ENCODE results near the gene CMTM8.
A peak's percentile ranks its signal among the peaks of the same experiment; 100 is the strongest.

The CMTM8 gene

GRCh38 chr3:32309654-32310242, 71.3 kb downstream of the CMTM8 start:
- no peak for DNase-seq (ENCODE audit: low read depth)

GRCh38 chr3:32310336-32310735, 71.9 kb downstream of the CMTM8 start:
- DNase-seq (ENCODE audit: low read depth) = no peak

DNA sequence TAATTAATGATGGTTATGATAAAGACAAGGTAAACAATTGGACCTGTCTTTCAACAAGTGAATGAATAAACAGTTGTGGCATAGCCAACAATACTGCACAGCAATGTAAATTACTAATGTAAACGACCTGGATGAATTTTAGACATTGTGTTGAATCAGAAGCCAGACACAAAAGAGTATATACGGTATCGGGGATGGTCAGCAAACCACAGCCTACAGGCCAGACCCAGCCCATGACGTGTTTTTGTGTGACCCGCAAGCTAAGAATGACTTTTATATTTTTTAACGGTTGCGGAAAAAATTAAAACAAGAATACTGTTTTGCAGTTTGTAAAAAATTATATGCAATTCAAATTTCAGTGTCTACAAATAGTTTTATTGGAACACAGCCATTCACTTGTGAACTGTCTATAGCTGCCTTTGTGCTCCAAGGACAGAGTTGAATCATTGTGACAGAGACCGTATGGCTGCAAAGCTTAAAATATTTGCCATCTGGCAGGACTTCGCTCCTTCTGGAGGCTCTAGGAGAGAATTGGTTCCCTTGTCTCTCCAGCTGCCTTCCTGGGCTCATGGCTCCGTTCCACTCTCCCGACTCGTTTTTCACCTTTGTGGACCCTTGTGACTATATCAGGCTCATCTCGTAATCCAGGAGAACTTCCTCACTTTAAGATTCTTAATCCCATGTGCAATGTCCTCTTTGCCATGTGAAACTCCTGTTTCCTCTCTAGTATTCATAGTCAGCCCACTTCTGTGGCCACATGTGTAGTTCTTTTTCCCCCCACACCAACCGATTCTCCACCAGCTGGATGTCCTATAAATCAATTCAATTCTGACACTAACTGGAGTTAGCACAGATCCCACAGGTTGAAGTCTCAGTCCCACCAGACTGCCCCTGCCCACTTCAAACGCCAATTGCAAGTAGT, 72.7 kb downstream of the CMTM8 start:
- DNase-seq (ENCODE audit: low read depth) = no peak

GRCh38 chr3:32312251-32312650, 73.8 kb downstream of the CMTM8 start:
- no peak for DNase-seq (ENCODE audit: low read depth)

DNA sequence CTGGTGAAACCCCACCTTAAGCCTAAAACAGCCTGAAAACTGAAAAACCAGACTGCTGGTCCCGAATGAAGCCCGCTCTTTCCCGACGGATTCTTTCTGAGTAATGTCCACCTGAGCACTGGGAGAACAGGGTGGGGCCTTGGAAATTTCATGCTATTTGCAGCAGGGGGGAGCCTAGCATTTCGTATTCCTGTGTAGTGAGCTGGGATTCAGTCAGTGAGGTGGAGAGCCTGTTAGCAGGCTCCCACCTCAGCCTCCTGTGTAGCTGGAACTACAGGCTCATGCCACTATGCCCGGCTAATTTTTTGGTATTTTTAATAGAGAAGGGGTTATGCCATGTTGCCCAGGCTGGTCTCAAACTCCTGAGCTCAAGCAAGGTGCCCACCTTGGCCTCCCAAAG, 74.7 kb downstream of the CMTM8 start:
- DNase-seq (ENCODE audit: low read depth) = no peak

DNA sequence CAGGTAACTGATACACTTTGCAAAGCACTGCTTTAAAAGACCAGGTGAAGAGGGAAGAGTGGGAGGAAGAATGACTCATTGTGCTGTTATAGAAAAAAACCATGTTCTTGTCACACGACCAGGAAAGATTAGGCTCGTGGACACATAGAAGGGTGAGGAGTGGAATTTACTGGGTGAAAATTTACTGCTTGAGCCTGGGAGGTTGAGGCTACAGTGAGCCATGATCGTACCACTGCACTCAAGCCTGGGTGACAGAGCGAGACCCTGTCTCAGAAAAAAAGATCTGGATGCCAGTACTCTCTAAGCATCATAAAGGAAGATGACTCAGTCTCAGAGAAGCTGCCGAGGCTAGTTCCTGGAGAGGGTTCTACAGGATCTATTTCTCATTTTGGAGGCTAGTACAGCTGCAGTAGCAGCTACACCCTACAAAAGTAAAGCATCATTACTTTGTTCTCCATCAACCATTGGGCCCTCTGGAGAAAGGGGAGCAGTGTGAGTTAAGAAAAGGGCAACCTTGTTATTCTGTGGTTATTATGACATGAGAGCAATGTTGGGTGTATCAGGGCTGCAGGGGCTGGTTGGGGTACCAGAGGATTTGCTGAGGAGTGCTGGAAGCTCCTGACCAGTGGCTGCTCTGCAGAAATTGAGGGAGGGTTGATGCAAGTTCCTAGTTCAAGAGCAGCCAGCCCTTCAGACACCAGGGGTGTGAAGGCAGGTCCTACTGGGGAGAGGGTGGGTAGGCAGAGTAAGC, 75.4 kb downstream of the CMTM8 start:
- DNase-seq (ENCODE audit: low read depth) = no peak

DNA sequence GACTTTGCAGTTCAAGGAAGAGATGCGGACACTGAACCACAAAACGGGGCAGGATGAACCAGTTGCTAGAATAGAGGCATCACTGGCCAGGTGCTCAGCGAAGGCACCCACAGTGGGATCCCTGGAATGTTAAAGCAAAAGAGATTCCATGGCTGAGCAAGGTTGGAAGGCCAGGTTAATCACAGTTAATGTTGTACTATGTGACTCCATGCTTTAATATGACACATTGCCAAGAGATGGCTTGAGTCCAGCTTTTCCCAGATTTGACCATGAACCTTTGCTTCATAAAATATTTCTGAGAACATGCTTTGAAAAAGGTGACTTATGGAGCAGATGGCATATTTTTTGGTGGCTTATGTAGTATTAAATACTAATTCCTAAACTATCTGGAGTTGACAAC, 77.0 kb downstream of the CMTM8 start:
- no peak for DNase-seq (ENCODE audit: low read depth)

DNA sequence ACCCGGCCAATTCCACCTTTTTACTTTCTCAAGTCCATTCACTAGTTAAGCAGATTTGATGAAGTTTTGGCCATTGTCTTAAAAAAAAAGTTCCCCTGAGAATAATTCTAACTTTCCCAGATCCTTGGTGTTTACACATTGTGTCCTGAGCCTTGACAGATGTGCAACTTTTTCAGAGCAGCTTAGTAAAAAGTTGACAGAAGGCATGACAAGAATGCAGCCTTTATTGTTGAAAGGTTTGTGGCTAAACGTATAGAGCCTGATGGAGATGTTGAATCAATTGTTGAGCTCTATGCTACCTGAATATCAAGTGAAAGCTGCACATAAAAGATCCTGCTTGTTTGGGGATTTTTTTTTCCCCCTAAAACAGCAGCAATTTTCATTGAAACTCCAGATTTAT, 77.8 kb downstream of the CMTM8 start:
- DNase-seq (ENCODE audit: low read depth) = no peak

- DNase-seq (ENCODE audit: low read depth) = no peak
Observed at GRCh38 chr3:32316976-32317375, 78.5 kb downstream of the CMTM8 start.

DNA sequence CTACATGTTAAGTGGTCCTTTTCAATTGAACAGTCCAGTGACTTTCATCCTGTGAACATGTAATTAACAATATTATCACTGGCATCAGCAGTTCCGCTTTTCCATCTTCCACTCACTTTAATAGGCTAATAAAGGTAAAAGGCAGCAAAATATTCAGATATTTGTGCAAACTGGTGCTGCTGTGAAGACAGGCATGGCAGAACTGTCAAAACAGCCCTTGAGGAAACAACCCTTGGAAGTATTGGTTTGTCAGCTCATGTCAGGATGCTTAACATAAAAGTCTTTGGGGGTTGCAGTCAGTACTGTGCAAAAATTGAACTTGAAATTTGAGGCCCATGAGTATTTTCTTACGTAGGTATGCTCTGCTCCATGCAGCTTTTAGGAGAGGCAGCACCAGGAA, 81.1 kb downstream of the CMTM8 start:
- DNase-seq (ENCODE audit: low read depth) = no peak

DNA sequence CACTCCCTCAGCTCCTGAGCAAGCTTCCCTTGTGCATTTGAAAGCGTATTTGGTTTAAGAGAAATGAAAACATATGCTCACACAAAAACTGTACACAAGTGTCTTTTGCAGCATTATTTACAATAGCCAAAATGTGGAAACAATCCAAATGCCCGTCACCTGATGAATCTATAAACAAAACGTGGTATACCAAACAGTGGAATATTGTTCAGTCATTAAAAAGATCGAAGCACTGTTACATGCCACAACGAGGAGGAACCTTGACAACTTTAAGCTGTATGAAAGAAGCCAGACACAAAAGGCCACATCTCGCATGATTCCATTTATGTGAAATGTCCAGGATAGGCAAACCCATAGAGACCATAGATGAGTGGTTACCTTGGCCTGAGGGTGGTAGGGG, 81.6 kb downstream of the CMTM8 start:
- no peak for DNase-seq (ENCODE audit: low read depth)

GRCh38 chr3:32321095-32321790, 82.8 kb downstream of the CMTM8 start:
- DNase-seq (ENCODE audit: low read depth) = no peak

DNA sequence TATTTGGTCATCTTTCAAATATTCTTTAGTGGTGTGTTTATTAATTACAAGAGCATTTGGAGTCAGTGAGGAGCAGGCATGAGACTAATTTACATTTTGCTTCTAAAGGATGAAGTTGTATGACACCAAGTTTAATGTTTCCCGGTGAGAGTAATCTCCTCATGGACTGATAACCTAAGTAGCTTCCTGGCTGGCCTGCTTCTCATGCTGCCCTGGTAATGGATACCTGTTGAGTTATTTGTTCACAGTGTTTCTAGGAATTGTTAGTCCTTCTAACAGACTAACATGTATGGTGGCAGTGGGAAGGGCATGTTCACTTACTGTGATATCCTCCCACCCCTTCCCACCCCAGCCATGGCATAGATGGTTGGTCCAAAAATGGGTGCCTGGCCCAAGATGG, 83.8 kb downstream of the CMTM8 start:
- DNase-seq (ENCODE audit: low read depth) = no peak

- no peak for DNase-seq (ENCODE audit: low read depth)
Observed at GRCh38 chr3:32323604-32324003, 85.1 kb downstream of the CMTM8 start.

DNA sequence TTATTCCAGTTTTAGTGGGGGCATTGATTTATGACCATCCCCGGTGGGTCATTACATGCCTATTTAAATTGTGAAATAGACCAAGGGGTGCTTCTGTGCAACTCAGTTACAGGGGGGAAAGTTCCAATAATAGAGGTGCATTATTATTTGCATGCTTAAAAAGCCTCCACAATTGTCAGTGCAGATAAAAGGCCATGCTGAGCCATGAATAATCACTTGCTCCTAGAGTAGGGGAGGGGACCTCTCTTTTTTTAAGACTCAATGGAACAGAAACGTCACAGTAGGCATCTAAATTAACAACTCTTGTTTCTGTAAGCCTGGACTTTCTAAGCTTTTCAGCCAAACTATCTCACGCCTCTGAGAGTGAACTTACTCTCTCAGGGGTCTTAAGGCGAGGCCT, 86.7 kb downstream of the CMTM8 start:
- no peak for DNase-seq (ENCODE audit: low read depth)

DNA sequence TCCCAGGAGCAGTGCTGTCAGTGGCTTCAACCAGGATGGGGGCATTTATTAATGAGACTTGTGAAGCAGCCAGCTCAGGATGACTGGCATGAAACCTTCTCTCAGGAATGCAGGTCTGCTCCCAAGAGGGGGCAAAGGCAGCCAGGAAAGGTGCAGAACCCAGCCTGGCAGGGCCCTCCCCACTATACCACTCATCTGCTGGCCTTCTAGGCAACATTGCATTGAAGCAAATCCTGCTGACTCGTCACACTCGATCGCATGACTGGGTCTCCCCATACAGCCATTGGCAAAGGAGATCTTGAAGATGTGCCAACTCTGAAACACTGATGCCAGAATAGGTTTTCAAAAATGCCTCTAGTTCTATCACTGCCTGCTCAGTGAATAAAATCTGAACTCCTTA, 87.4 kb downstream of the CMTM8 start:
- no peak for DNase-seq (ENCODE audit: low read depth)

DNA sequence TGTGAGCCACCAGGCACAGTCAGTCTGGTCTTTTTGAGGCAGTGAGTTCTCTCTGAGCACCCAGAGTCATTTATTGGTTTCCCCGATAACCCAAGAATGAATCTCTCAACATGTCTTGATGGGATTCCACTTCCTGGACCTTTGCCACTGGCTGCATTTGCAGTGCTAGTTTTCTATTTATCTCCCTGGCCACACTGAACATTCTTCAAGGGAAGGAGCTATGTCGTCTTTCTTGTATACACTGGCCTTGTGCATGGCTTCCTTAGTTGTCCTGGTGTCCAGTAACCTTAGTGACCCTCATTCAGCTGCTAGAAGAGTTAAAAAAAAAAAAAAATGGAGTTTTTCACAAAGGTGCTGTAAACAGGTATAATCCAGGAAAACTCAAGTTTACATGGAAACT, 88.3 kb downstream of the CMTM8 start:
- DNase-seq (ENCODE audit: low read depth) = no peak

DNA sequence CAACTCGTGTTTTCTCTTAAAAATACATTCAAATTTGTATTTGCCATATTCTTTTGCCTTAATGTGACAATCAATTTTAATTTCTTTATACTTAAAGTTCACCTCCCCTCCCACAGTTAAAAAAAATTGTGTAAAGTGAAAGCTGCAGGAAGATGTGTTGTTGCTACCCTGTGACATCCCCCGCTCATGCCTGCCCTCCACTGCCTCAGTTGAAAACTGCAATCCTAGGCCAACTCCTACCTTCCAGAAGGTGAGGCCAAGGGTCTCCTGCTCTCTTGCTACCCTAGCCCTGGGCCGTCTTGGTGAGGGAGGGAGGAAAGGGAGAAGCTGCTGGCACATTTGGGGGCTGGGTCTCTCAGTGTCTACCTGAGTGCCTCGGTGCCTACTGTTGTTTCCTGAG, 96.2 kb downstream of the CMTM8 start:
- peak; percentile 15 for DNase-seq (ENCODE audit: low read depth)

- no peak for DNase-seq (ENCODE audit: low read depth)
Observed at GRCh38 chr3:32335365-32336112, 97.1 kb downstream of the CMTM8 start.

DNA sequence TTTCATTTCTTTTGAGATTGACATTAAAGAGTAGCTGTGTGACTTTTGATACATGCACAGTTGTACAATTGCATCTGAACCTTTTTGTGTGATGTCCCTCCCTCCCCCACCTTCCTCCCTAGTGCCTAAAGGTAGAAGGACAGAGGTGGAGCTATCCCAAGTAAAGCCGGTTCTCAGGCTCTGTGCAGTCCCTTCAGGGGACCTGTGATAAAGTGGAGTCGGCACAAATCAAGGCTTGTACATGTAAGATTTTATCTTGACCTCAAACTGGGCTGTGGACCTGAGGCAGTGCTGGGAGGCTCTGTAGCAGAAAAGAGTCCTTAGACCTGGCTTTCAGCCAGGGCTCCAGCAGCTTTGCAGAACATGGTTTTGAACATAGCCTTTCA, 97.6 kb downstream of the CMTM8 start:
- DNase-seq (ENCODE audit: low read depth) = no peak

- no peak for DNase-seq (ENCODE audit: low read depth)
Observed at GRCh38 chr3:32337505-32337904, 99.0 kb downstream of the CMTM8 start.

GRCh38 chr3:32340039-32340438, 101.6 kb downstream of the CMTM8 start:
- no peak for DNase-seq (ENCODE audit: low read depth)

Data from stimulated activated CD8-positive, alpha-beta memory T cell treated with anti-CD3 and anti-CD28 coated beads, Interleukin-7, amount 100 ng/mL, for 24 hours (primary cell).